HG02870 (cell line): Measurements from ENCODE around the gene SERTAD4.
"Not testable (repeated sequence)": the region's sequence is repeated elsewhere in the genome, so short reads cannot be mapped to it uniquely, and the experiment has no call there.

ENCODE experiments used
- ATAC-seq: cut with Tn5 transposase; IDR thresholded peaks from one replicate; pipeline ENCODE4 v1.9.1; 2021; ENCODE audit warnings: mild to moderate bottlenecking, moderate library complexity; ENCODE audit not compliant: unreplicated experiment

SERTAD4 gene

GRCh38 chr1:210232511-210233215 lies at the start of gene SERTAD4:
SERTAD4 (plus strand) TSS chr1:210232796; CDS start chr1:210237961, 5,165 bp downstream.
- no peak for ATAC-seq

DNA sequence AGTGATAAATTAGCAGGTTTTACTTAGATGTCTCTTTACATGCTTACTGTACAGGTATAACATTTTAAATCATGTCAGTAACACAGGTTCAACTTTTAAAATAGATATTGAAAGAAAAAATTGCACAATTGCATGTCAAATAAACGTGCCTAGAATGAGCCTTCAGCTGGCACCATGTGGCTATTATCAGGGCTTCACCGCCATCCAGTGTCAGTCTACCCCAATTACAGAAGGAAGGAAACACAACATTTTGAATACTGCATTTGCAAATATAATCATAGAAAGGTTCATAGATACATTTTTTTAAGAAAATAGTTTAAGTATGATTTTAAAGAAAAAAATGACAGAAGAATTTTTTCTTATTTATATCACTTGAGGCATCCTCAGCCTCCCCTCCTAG lies 47.5 kb upstream of the SERTAD4 start:
- ATAC-seq = no peak

GRCh38 chr1:210187849-210188606 lies 44.6 kb upstream of the SERTAD4 start:
- ATAC-seq = not testable (repeated sequence)

GRCh38 chr1:210189426-210189825 lies 43.2 kb upstream of the SERTAD4 start:
- no peak for ATAC-seq

GRCh38 chr1:210195635-210196160 lies 36.9 kb upstream of the SERTAD4 start:
- no peak for ATAC-seq

GRCh38 chr1:210196266-210196665 lies 36.3 kb upstream of the SERTAD4 start:
- ATAC-seq = not testable (repeated sequence)

DNA sequence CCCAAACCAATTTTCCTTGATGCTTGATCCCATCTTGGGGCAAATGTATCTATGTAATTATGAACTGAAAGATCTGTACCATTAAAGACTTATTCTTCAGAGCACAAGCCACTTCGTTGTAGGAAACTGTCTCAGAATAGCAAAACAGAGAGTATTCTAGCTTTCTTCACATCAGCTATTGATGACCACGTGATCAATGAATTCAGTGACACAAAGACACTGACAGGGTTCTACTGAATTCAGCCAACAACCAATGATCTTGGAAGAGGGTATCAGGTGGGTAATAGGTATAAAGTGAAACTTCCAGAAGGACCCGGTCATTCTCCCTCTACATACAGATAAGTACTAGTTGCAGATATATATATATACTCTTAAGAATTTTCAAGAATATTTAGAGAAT lies 33.8 kb upstream of the SERTAD4 start:
- ATAC-seq = no peak

- no peak for ATAC-seq
Measured at GRCh38 chr1:210200124-210200736, 32.4 kb upstream of the SERTAD4 start.

- no peak for ATAC-seq
Measured at GRCh38 chr1:210201681-210202080, 30.9 kb upstream of the SERTAD4 start.

DNA sequence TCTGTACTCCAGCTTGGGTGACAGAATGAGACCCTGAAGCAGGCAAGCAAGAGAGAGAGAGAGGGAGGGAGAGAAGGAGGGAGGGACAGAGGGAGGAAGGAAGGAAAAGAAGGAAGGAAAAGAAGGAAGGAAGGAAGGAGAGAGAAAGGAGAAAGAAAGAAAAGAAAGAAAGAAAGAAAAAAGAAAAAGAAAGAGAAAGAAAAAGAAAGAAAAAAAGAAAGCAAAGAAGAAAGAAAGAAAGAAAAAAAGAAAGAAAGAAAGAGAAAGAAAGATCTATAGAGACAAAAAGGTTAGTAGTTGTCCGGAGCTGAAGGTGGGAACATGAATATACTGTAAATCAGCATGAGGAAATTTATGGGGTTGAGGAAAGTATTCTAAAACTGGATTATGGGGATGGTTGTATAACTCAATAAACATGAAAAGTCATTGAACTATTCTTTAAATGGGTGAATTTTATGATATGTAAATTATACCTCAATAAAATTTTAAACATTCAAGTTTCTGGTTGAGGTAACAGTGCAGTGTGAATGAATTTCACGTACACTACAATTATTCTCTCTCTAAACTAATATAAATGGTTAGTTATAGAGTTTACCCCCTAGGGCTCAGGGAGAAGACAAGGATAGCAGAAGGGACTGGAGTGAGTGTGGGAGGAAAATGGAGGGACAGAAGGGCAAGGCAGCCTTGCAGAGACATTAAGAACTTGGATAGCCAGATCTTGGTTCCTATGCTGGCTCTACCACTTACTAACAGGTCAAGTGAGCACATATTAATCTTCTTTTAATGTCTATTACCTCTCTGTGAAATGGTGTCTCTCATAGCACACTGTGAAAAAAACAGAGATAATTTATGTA lies 24.8 kb upstream of the SERTAD4 start:
- ATAC-seq = no peak

DNA sequence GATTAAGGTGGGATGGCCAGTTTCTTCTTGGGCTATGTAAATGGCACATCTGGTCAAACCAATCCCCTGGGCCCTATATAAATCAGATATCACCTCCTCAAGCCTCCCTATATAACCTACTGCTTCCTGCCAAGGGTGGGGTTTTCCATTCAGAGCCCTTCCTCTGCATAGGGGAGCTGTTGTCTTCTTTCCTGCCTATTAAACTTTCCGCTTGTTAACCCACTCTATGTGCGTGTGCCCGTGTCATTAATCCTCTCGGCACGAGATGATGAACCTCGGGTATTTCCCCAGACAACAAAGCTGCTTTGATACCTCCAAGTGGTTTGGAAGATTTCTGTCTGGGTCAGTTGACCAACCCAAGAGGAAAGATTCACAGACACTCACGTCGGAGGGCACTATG lies 19.3 kb upstream of the SERTAD4 start:
- no peak for ATAC-seq

- ATAC-seq = no peak
Measured at GRCh38 chr1:210214573-210215409, 17.8 kb upstream of the SERTAD4 start.

DNA sequence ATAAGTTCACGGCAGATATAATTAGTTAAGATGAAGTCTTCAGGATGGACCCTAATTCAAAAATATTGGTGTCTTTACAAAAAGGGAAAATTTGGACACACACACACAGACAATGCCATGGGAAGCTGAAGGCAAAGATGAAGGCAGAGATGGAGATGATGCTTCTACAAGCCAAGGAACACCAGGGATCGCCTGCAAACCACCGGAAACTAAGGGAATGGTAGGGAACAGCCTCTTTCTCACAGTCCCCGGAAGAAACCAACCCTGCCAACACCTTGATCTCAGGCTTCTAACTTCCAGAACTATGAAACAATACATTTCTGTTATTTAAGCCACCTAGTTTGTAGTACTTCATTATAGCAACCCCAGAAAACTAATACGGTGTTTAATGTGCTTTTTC lies 15.1 kb upstream of the SERTAD4 start:
- ATAC-seq = no peak

- no peak for ATAC-seq
Measured at GRCh38 chr1:210218047-210218446, 14.5 kb upstream of the SERTAD4 start.

GRCh38 chr1:210222340-210223006 lies 10.1 kb upstream of the SERTAD4 start:
- no peak for ATAC-seq

DNA sequence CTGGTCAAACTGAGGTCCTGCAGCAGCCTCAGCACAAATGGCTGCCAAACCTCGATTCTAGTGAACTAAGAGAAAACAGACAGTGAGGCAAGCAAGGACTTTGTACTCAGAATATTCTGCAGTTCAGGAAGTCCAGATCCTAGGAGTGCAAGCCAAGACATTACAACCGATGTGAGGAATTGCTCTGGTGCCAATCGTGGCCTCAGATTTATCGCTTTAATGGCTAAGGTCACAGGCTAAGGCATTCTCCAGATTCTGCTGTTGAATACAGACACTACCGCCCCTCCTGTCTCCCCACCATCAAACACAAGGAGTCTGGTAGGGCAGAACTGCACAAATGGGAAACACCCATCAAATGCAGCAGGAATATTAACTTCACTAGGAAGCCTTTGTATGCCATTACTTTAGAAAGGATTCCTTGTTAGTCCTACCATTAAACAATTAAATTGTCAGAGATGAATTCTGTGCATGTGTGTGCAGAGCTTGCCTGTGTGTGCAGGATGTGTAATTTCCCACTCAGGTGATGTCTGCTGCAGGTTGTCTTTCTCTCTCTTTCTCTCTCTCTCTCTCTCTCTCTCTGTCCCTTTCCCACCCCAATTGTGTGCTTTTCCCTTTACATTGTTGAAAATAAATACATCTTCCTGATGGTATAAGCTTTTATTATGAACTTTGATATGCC lies 9.2 kb upstream of the SERTAD4 start:
- ATAC-seq = no peak

DNA sequence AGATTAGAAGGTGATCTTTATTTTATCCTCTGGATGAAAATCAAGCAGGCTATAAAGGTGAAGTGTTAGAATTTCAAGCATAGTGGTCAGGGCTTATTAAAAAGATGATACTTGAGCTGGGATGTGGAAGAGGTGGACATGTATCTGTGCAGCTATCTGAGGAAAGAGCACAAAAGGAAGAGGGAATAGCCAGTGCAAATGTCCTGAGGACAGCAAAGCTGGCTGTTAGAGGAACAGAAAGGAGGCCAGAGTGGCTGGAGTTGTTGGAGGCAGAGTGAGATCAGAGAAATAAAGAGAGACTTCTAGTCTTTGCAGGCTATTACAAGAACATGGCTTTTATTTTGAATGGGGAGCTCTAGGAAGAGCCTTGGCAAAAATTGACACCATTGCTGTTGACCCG lies 4.4 kb upstream of the SERTAD4 start:
- no peak for ATAC-seq

DNA sequence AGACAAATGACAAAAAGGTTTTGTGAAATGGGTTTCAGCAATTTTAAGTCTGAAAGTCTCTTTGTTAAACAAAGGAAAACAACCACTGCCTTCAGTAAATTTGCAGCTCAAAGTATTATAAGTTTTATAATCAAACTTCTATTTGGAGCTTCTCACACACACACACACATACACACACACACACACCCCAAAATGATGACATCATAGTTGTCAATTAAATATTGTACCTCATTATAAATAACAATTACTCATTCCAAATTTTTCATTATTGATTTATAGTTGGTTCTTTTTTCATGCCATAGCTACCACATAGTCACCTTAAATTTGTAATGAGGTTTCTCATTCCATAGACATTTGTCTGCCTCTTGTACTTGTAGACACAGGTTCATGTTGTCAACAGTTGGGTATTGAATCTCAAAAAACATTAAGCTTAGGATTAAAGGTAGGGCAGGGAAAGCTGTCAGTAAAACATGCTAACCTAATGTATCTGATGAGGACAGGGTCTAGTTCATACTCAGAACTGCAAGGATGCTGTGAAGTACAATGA lies 2.4 kb upstream of the SERTAD4 start:
- ATAC-seq = no peak
